ENCODE results near the gene YPEL3. TPM values are rescaled to one million over a fixed set of nuclear protein-coding genes. Genes with fewer than 3 reads are reported as not detected.
A peak's percentile ranks its signal among the peaks of the same experiment; 100 is the strongest.

The YPEL3 gene
- total RNA-seq, 4 donors from 2014 or later = 90.8 to 154 (median 125) TPM

GRCh38 chr16:30070490-30070889 lies 25.5 kb downstream of the YPEL3 start:
- in situ Hi-C loops (cut with MboI; ENCODE audit: low pct_ligation_motif_present in 1 of 4, low pct_unique_long_range_greater_than_20kb in 1 of 4, low sequenced_read_pairs in 3 of 4) = no loop called here
- H3K4me1 ChIP-seq = peaks cover 36 to 52% (median 42%) of the 10 kb centered on the region in 4 donors
- peaks cover 3 to 50% (median 23%) of the 10 kb centered on the region in 4 donors for H3K36me3 ChIP-seq
- H3K9me3 ChIP-seq = no peaks in the 10 kb centered on the region
- H3K27me3 ChIP-seq = no peaks in the 10 kb centered on the region
- DNase-seq = no peak
- H3K4me3 ChIP-seq = no peak overlapping the region
- intact Hi-C loops (cut with DNase I; ENCODE audit: low total_unique reads) = no loop called here
- TF ChIP-seq POLR2AphosphoS5 (IDR thresholded peaks at IDR 0.05) (no peak), POLR2A (IDR thresholded peaks at IDR 0.05) (no peak), CTCF (IDR thresholded peaks at IDR 0.05) (no peak), EP300 (IDR thresholded peaks at IDR 0.05; ENCODE audit: low read depth) (no peak)
- peak overlapping the region in 2 of 4 donors; percentile 98 to 99 for H3K27ac ChIP-seq

GRCh38 chr16:30069611-30070462 lies 26.2 kb downstream of the YPEL3 start:
- H3K4me3 ChIP-seq = no peak overlapping the region
- in situ Hi-C loops (cut with MboI; ENCODE audit: low pct_ligation_motif_present in 1 of 4, low pct_unique_long_range_greater_than_20kb in 1 of 4, low sequenced_read_pairs in 3 of 4) = no loop called here
- peaks cover 31 to 47% (median 39%) of the 10 kb centered on the region in 4 donors for H3K4me1 ChIP-seq
- TF ChIP-seq POLR2AphosphoS5 (IDR thresholded peaks at IDR 0.05) (peak in 1 of 3 donors; percentile 14), EP300 (IDR thresholded peaks at IDR 0.05; ENCODE audit: low read depth) (no peak)
- DNase-seq = no peak
- H3K9me3 ChIP-seq = no peaks in the 10 kb centered on the region
- peak overlapping the region in 3 of 4 donors; percentile 98 to 99 (median 99) for H3K27ac ChIP-seq
- no peaks in the 10 kb centered on the region for H3K27me3 ChIP-seq
- intact Hi-C loops (cut with DNase I; ENCODE audit: low total_unique reads) = no loop called here
- H3K36me3 ChIP-seq = peaks cover 3 to 50% (median 23%) of the 10 kb centered on the region in 4 donors
- WGBS, 2 donors (ENCODE audit: low coverage in 1 of 2) = 36 to 71% methylated on average over 4 to 31 of the region's 31 CpGs

- no peaks in the 10 kb centered on the region for H3K9me3 ChIP-seq
- H3K36me3 ChIP-seq = peaks cover 3 to 50% (median 23%) of the 10 kb centered on the region in 4 donors
- 66 to 79% methylated on average over 4 to 17 of the region's 17 CpGs for WGBS, 2 donors (ENCODE audit: low coverage in 1 of 2)
- in situ Hi-C loops (cut with MboI; ENCODE audit: low pct_ligation_motif_present in 1 of 4, low pct_unique_long_range_greater_than_20kb in 1 of 4, low sequenced_read_pairs in 3 of 4) = no loop called here
- H3K4me3 ChIP-seq = peak overlapping the region in 1 of 4 donors; percentile 87
- peak overlapping the region; percentile 91 to 99 (median 98) for H3K27ac ChIP-seq
- H3K4me1 ChIP-seq = peaks cover 31 to 53% (median 44%) of the 10 kb centered on the region in 4 donors
- intact Hi-C loops (cut with DNase I; ENCODE audit: low total_unique reads) = no loop called here
- DNase-seq = peak; percentile 28
- no peak for TF ChIP-seq EP300 (IDR thresholded peaks at IDR 0.05; ENCODE audit: low read depth)
- TF ChIP-seq POLR2A (IDR thresholded peaks at IDR 0.05) = no peak
- TF ChIP-seq POLR2AphosphoS5 (IDR thresholded peaks at IDR 0.05) = no peak
- TF ChIP-seq CTCF (IDR thresholded peaks at IDR 0.05) = peak; percentile 29 to 57 (median 36)
- H3K27me3 ChIP-seq = no peaks in the 10 kb centered on the region
These were observed 27.0 kb downstream of the YPEL3 start for GRCh38 chr16:30068750-30069610.

GRCh38 chr16:30068333-30068732 lies 27.7 kb downstream of the YPEL3 start:
- WGBS, 2 donors (ENCODE audit: low coverage in 1 of 2) = 71 to 80% methylated on average over 4 to 9 of the region's 9 CpGs
- DNase-seq = no peak
- Histone ChIP-seq H3K4me3 (peak overlapping the region in 1 of 4 donors; percentile 87), H3K27ac (peak overlapping the region; percentile 91 to 99 (median 98)), H3K9me3 (no peaks in the 10 kb centered on the region), H3K4me1 (peaks cover 36 to 59% (median 50%) of the 10 kb centered on the region in 4 donors), H3K36me3 (peaks cover 3 to 50% (median 23%) of the 10 kb centered on the region in 4 donors), H3K27me3 (no peaks in the 10 kb centered on the region)
- TF ChIP-seq EP300 (IDR thresholded peaks at IDR 0.05; ENCODE audit: low read depth) (no peak), POLR2AphosphoS5 (IDR thresholded peaks at IDR 0.05) (no peak), CTCF (IDR thresholded peaks at IDR 0.05) (no peak), POLR2A (IDR thresholded peaks at IDR 0.05) (no peak)
- in situ Hi-C loops (cut with MboI; ENCODE audit: low pct_ligation_motif_present in 1 of 4, low pct_unique_long_range_greater_than_20kb in 1 of 4, low sequenced_read_pairs in 3 of 4) (no loop called here), intact Hi-C loops (cut with DNase I; ENCODE audit: low total_unique reads) (no loop called here)

Data from transverse colon (tissue), 4 donors.